CD14-positive monocyte (primary cell): Measurements from ENCODE around the gene SLC5A4. TPM values are rescaled to one million over a fixed set of nuclear protein-coding genes. Genes with fewer than 3 reads are reported as not detected.

Experiments used
- DNase-seq, 3 donors: peaks; one replicate each; pipeline ENCODE4 v3.0.0-alpha.2; 2011 to 2022
- H2AFZ ChIP-seq: 2 replicates; pipeline ENCODE4 v1.6.0; 2012; ENCODE audit warnings: mild to moderate bottlenecking, low read depth, low read length, inconsistent platforms; ENCODE audit not compliant: insufficient read depth, poor library complexity, severe bottlenecking
- H3K27ac ChIP-seq, 2 donors: 1 replicate in 1 of 2; 2 replicates in 1 of 2; pipeline ENCODE4 v1.5.1; 2012 to 2013; ENCODE audit warnings: low read length in 2 of 2, control low read depth in 1 of 2, inconsistent platforms in 1 of 2, low read depth in 1 of 2, mild to moderate bottlenecking in 1 of 2
- H3K27me3 ChIP-seq, 2 donors: one replicate each; pipeline versions ENCODE4 v1.6.0 to v1.6.1; 2011 to 2013; ENCODE audit warnings: low read length in 2 of 2; ENCODE audit not compliant: control insufficient read depth in 2 of 2, insufficient read depth in 2 of 2
- H3K36me3 ChIP-seq, 2 donors: replicated peaks in 1 of 2; 1 replicate in 1 of 2; 2 replicates in 1 of 2; pipeline versions ENCODE4 v1.5.1 to v1.6.1; 2012 to 2013; ENCODE audit warnings: low read length in 2 of 2, control low read depth in 1 of 2, inconsistent platforms in 1 of 2, mild to moderate bottlenecking in 1 of 2; ENCODE audit not compliant: insufficient read depth in 2 of 2, control insufficient read depth in 1 of 2
- H3K4me1 ChIP-seq, 2 donors: 1 replicate in 1 of 2; 2 replicates in 1 of 2; pipeline versions ENCODE4 v1.5.1 to v1.6.1; 2012 to 2013; ENCODE audit warnings: low read length in 2 of 2, control low read depth in 1 of 2, inconsistent platforms in 1 of 2, mild to moderate bottlenecking in 1 of 2, moderate library complexity in 1 of 2; ENCODE audit not compliant: insufficient read depth in 2 of 2, control insufficient read depth in 1 of 2
- H3K4me2 ChIP-seq: replicated peaks from 2 replicates; pipeline ENCODE3; 2012; ENCODE audit warnings: low read length, moderate library complexity, mild to moderate bottlenecking; ENCODE audit not compliant: poor library complexity, severe bottlenecking; ENCODE audit errors: extremely low read depth
- H3K4me3 ChIP-seq, 3 experiments: fragments of 200-600 bp in 1 of 3; sonication (generic) in 1 of 3; replicated peaks in 1 of 3; 1 replicate in 2 of 3; 2 replicates in 1 of 3; pipeline ENCODE4 v1.5.1; 2011 to 2013; ENCODE audit warnings: low read length in 3 of 3, mild to moderate bottlenecking in 3 of 3, control low read depth in 2 of 3, low read depth in 2 of 3, inconsistent platforms in 1 of 3, moderate library complexity in 1 of 3
- H3K79me2 ChIP-seq: 2 replicates; pipeline ENCODE4 v1.6.0; 2012; ENCODE audit warnings: mild to moderate bottlenecking, control low read depth, inconsistent platforms, low read length, moderate library complexity; ENCODE audit not compliant: insufficient read depth
- H3K9ac ChIP-seq: 2 replicates; pipeline ENCODE4 v1.6.0; 2017; ENCODE audit warnings: low read length, mild to moderate bottlenecking; ENCODE audit not compliant: insufficient read depth, poor library complexity, severe bottlenecking
- H3K9me3 ChIP-seq, 2 donors: replicated peaks in 1 of 2; 1 replicate in 1 of 2; 2 replicates in 1 of 2; pipeline versions ENCODE4 v1.5.1 to v1.6.1; 2012 to 2013; ENCODE audit warnings: low read length in 2 of 2, control low read depth in 1 of 2; ENCODE audit not compliant: control insufficient read depth in 1 of 2, insufficient read depth in 1 of 2
- H4K20me1 ChIP-seq: 2 replicates; pipeline ENCODE4 v1.6.0; 2012; ENCODE audit warnings: mild to moderate bottlenecking, low read length, control low read depth, moderate library complexity; ENCODE audit not compliant: insufficient read depth
- H3K27ac Mint-ChIP-seq, 7 donors: one replicate each; pipeline ENCODE4 v1.8.0; 2020; ENCODE audit warnings: mild to moderate bottlenecking in 7 of 7, mixed read lengths in 7 of 7, moderate library complexity in 6 of 7, inconsistent platforms in 2 of 7
- H3K27me3 Mint-ChIP-seq, 3 donors: one replicate each; pipeline ENCODE4 v1.8.0; 2021 to 2022; ENCODE audit warnings: low read depth in 3 of 3, mild to moderate bottlenecking in 3 of 3, mixed read lengths in 3 of 3, moderate library complexity in 3 of 3, inconsistent platforms in 1 of 3
- H3K36me3 Mint-ChIP-seq, 2 donors: one replicate each; pipeline ENCODE4 v1.8.0; 2020; ENCODE audit warnings: mixed read lengths in 2 of 2, inconsistent platforms in 1 of 2, mild to moderate bottlenecking in 1 of 2
- H3K4me1 Mint-ChIP-seq: one replicate; pipeline ENCODE4 v1.8.0; 2020; ENCODE audit warnings: mild to moderate bottlenecking, mixed read lengths
- H3K4me3 Mint-ChIP-seq, 2 donors: one replicate each; pipeline ENCODE4 v1.8.0; 2020; ENCODE audit warnings: mild to moderate bottlenecking in 2 of 2, mixed read lengths in 2 of 2, moderate library complexity in 1 of 2
- H3K9me3 Mint-ChIP-seq, 7 donors: one replicate each; pipeline ENCODE4 v1.8.0; 2020 to 2022; ENCODE audit warnings: mixed read lengths in 7 of 7, mild to moderate bottlenecking in 6 of 7, moderate library complexity in 6 of 7, inconsistent platforms in 2 of 7
- CTCF ChIP-seq: fragments of 200-600 bp; IDR thresholded peaks from one replicate; pipeline ENCODE4 v1.8.0; 2022; ENCODE audit warnings: antibody characterized with exemption, mild to moderate bottlenecking
- WGBS: methylation state at CpG from one replicate; pipeline ENCODE4 v1.1.5; 2013; ENCODE audit warnings: missing lambda C conversion rate; ENCODE audit not compliant: insufficient coverage; 5-methylcytosine and 5-hydroxymethylcytosine counted together
- intact Hi-C, 2 donors: fragments of 100-400 bp; cut with micrococcal nuclease; formaldehyde crosslinking; loops; one replicate each; pipeline versions ENCODE4 v1.15.0 to v1.15.1; 2023
- polyA plus RNA-seq, 3 donors: library from polyadenylated mRNA; depleted of rRNA in 1 of 3; unstranded in 2 of 3; stranded (reverse) in 1 of 3; fragments of 300-500 nt in 2 of 3; fragments of >200 nt in 1 of 3; fragmentation: Illumina TruSeq in 2 of 3; gene quantifications; 1 replicate in 2 of 3; 2 replicates in 1 of 3; pipeline ENCODE4 v1.2.3, GENCODE V29; 2012 to 2021

Gene SLC5A4
- polyA plus RNA-seq, 3 donors, result not detected

- Histone ChIP-seq H3K36me3 (no peaks in the 10 kb centered on the region), H3K9me3 (peaks cover 4% of the 10 kb centered on the region in 2 donors), H4K20me1 (no peaks in the 10 kb centered on the region), H3K27me3 (no peaks in the 10 kb centered on the region), H3K4me1 (peaks cover 28 to 42% of the 10 kb centered on the region in 2 donors), H3K79me2 (no peaks in the 10 kb centered on the region), H3K27ac (peak overlapping the region in 1 of 2 donors; percentile 93), H3K9ac (no peak overlapping the region), H3K4me3 (no peak overlapping the region), H2AFZ (peak overlapping the region; percentile 6), H3K4me2 (no peak overlapping the region)
- peak in 2 of 3 donors; percentile 43 to 52 for DNase-seq
- H3K9me3 Mint-ChIP-seq, result peaks cover 3 to 10% (median 7%) of the 10 kb centered on the region in 7 donors
- H3K27me3 Mint-ChIP-seq, result no peaks in the 10 kb centered on the region
- peaks cover 40% of the 10 kb centered on the region for H3K4me1 Mint-ChIP-seq
- intact Hi-C loops, result loop anchor here (5.0 to 10.0 kb wide), 2 partner anchors 72 to 75 kb away; no protein-coding TSS in a partner anchor
- peaks cover 0 to 4% of the 10 kb centered on the region in 2 donors for H3K36me3 Mint-ChIP-seq
- WGBS, result no CpG with 5 or more reads among the region's 10 CpGs
- H3K4me3 Mint-ChIP-seq, result no peak overlapping the region
- peak overlapping the region in 6 of 7 donors; percentile 1 to 98 (median 78) for H3K27ac Mint-ChIP-seq
- no peak for TF ChIP-seq CTCF
These were observed 38.2 kb downstream of the SLC5A4 start for GRCh38 chr22:32216911-32217310.

GRCh38 chr22:32211011-32211410 is 44.1 kb downstream of the SLC5A4 start:
- Mint-ChIP-seq H3K9me3 (peaks cover 0 to 7% (median 0%) of the 10 kb centered on the region in 7 donors), H3K36me3 (peaks cover 0 to 2% of the 10 kb centered on the region in 2 donors), H3K4me1 (peaks cover 36% of the 10 kb centered on the region), H3K27me3 (peaks cover 0 to 2% (median 0%) of the 10 kb centered on the region in 3 donors), H3K4me3 (peak overlapping the region in 1 of 2 donors; percentile 26), H3K27ac (peak overlapping the region in 6 of 7 donors; percentile 4 to 80 (median 58))
- H3K36me3 ChIP-seq, result no peaks in the 10 kb centered on the region
- no peak overlapping the region for H3K4me3 ChIP-seq
- H4K20me1 ChIP-seq, result no peaks in the 10 kb centered on the region
- intact Hi-C loops, result loop anchor here in 1 of 2 donors (10.0 kb wide), 1 partner anchor 66 kb away; no protein-coding TSS in a partner anchor
- H3K27me3 ChIP-seq, result no peaks in the 10 kb centered on the region
- peak; percentile 23 to 43 (median 41) for DNase-seq
- peak overlapping the region; percentile 62 for H2AFZ ChIP-seq
- peak overlapping the region; percentile 36 to 71 for H3K27ac ChIP-seq
- peaks cover 26 to 37% of the 10 kb centered on the region in 2 donors for H3K4me1 ChIP-seq
- H3K4me2 ChIP-seq, result no peak overlapping the region
- no peaks in the 10 kb centered on the region for H3K79me2 ChIP-seq
- H3K9me3 ChIP-seq, result no peaks in the 10 kb centered on the region
- no CpG with 5 or more reads among the region's 7 CpGs for WGBS
- TF ChIP-seq CTCF, result no peak
- H3K9ac ChIP-seq, result no peak overlapping the region
